ENCODE measurements around the gene PTPRE.

PTPRE gene

DNA sequence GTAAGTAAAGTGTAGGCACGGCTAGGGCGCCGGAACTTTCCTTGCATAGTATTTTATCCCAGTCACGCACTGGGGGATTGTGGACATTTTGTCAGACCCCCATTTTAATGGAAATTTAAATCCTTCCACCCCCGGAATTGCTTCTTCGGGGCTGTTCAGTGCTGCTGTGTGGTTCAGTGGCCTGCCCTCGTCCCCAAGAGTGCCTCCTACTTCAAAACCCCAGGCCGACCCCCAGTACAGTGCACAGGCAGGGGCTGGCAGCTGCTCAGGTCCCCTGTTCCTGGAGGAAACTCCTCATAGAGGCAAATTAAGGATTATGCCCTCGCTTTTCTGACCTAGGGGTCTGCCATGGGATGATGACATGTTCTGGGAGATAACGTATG is 94.5 kb downstream of the PTPRE start:
- no peak for DNase-seq

DNA sequence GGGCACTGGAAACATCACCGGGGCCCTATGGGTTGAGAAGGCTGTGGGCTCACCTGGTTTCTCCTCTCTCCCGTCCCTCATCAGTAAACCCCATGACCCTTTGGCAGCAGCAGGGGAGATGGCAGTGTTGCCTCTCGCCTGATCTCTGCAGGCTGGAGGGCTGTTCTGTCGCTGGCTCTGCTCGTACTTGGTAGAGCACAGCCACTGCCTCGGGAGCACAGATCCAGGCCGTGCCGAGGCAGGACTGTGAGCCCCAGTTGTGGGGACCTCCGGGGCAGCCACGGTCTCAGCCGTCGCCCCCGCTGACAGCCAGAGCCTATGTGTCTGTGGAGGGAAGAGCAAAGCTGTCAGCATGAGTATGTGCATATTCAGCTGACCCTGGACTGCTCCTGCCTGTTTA is 94.9 kb downstream of the PTPRE start:
- no peak for DNase-seq

DNA sequence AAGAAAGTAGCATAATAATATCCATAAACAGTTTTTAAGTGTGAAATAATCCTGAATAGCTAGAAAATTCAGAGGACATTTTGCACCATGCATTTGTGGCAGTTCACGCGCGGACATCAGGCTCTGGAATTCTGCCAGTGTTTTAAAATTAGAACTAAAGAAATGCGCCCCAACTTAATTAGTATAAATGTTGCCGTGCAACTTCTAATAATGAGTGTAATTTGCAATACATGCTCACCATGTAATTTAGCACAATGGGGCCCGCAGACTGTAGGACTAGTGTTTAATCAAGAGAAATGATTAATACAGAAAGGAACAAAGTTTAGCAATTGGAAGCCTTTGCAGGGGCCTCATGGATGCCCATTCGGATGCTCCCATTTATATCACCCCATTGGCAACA is 96.6 kb downstream of the PTPRE start:
- no peak for DNase-seq

DNA sequence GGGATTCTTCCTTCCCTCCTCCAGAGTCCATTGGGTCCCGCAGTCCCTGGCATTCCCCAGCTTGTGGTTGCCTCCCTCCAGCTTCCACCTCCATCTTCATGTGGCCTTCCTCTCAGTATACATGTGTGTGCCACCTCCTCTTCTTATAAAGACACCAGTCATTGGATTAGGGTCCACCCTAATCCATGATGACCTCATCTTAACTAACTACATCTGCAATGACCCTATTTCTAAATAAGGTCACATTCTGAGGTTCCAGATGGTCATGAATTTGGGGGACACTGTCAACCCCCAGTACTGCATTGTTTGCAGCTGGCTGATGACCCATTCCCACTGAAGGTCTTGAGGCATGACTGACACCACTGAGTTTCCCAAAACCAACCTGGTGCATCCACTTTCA is 99.0 kb downstream of the PTPRE start:
- DNase-seq = no peak

DNA sequence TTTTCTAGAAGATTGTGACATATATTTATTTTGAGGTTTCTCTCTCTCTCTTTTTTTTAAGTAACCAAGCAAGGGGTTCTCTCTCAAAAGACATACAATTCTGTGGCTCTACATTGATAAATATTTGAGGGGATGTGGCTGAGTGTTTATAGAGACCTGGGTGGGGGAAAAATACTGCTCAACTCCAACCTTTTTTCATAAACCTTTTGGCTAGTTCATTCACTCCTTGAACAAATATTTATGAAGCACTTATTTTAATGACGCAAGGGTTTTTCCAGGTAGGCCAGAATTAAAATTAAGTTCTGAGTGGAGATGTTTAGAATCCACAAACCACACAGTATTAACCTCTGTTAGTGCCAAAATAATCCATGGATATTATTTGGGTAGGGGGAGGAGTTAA is 100.2 kb downstream of the PTPRE start:
- DNase-seq = no peak

GRCh38 chr10:128007971-128008370 is 101.1 kb downstream of the PTPRE start:
- no peak for DNase-seq

- no peak for DNase-seq
These were observed 101.8 kb downstream of the PTPRE start for GRCh38 chr10:128008521-128009250.

DNA sequence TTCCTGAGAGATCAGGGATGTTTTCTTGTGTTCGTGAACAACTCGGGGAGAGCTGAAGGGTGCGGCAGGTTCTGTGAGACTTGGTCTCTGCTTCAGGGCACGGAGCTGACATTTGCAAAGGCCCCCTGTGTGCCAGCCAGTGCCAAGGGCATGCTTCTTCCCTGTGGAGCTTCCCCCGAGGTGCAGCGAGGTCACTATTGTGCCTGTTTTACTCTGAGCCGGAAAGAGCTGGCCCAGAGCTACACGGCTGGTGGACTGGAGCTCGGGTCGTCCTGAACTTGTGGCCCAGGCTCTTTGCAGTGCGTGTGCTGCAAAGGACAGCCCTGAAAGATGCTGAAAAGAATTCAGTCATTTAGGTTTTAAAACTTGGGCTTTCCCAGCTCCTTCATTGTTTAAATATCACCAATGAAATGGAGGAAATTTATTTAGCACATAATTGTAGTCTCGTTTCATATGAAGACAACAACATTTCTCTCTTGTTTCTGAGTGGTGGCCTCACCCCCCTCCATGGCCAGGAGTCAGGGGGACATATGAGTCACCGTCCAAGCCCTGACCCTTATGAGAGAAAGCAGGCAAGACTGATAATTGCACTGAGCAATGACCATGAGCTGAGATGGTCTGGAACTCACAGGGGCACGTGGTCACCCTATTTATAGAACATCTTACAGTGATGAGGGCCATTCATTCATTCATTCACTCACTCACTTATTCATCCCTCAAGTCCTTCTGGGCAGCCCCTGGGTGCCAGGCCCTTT is 102.6 kb downstream of the PTPRE start:
- no peak for DNase-seq

- DNase-seq = peak; percentile 78
These were observed 104.4 kb downstream of the PTPRE start for GRCh38 chr10:128011059-128011979.

GRCh38 chr10:128013626-128014025 is 106.7 kb downstream of the PTPRE start:
- DNase-seq = no peak

- DNase-seq = no peak
These were observed 107.3 kb downstream of the PTPRE start for GRCh38 chr10:128014236-128014635.

DNA sequence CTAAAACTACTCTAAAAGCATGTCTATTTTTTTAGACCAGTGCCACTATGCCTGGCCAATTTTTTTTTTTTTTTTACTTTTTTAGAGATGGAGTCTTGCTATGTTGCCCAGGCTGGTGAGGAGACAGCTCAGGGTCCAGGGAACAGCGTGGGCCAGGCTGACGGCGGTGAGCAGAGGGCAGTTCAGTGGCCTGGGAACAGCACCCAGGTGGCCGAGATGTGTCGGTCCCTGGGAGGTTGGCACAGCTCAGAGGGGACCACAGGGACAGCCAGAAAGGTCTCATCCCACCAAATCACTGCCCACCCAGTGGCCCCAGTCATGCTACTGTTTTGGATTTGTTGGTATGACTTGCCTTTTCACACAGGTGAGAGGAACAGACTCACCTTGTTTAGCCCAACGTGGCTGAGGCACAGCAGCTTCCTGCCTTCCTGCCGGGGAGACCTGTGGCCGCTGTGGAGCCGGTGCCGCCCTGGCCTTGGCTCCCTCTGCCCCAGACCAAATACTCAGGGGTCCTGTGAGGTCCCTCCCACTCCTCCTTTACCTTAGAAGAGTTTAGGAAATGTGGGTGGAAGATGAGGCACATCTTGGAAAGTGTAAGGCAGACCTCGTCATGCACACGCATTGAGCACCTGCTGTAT is 109.6 kb downstream of the PTPRE start:
- no peak for DNase-seq

GRCh38 chr10:128017822-128018221 is 110.9 kb downstream of the PTPRE start:
- no peak for DNase-seq

DNA sequence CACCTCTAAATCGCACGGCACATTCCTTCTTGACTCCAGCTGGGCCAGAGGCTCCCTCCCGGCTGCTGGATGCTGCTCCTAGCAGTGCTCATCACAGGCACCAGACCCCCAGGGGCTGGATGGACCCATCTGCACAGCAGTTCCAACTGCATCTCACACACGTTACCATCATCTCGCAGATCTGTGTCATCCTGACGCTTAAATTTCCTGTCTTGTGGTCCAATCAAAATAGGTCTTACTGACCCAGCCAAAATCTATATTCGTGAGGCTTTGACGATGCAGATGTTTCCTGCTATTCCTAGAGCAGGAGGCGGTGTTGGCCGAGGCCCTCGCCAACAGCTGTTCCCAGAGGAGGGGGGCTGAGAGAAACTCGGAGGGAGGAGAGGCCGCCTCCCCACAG is 111.3 kb downstream of the PTPRE start:
- no peak for DNase-seq

DNA sequence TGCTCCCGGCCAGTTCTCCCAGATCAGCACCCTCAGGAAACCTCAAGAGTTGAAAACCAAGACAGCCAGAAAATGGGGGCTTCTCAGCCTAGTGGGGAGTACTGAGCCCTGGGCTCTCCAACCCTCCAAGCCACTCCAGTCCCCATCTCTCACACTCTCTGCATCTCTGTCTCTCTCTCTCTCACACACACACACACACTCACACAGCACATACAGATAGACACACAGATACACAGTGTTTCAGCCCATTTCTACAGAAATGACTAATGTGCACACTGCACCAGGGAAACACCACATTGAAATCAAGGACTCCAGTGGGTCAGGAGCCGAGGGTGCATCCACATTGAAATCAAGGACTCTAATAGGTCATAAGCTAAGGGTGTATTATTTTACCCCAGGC is 111.8 kb downstream of the PTPRE start:
- no peak for DNase-seq

DNA sequence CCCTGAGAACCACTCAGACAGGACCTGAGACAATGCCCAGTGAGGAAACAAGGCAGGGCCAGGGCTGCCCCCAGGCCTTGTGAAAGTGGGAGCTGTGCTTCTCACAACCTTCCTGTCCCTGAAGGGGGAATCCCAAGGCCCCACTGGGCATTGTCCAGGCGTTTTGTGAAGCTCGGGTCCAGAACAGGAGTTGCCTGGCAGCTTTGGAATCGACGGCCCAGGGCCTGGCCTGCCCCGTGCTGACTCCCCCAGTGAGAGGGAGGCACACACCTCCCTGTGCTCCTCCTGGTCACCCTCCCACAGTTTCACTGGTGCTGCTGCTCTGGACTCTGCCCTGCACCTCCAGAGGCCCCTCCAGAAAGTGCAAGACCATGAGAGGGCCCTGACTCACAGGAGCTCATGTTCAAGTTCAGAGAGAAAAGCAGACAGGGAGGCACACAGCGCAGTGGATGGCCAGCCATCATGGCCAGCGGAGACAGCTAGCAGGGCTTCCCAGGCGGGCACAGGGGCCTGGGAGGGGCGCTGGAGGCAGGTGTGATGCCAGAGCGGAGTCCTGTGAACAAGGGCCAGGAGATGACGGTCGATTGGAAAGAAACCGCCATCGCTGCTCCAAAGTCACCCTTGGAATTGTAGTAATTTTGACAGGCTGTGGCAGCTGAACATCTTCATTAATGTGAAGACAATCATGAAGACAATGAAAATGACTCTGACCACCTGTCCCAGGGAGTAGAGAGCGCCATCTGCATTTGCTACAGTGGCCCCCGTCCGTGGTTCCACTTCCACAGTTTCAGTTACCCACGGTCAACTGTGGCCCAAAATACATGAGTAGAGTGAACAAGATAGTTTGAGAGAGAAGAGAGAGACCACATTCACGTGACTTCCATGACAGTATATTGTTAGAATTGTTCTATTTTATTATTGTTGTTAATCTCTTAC is 115.6 kb downstream of the PTPRE start:
- DNase-seq = no peak

- DNase-seq = no peak
These were observed 117.5 kb downstream of the PTPRE start for GRCh38 chr10:128024426-128024825.

- no peak for DNase-seq
These were observed 118.5 kb downstream of the PTPRE start for GRCh38 chr10:128025437-128025836.

- DNase-seq = no peak
These were observed 119.0 kb downstream of the PTPRE start for GRCh38 chr10:128025951-128026350.

DNA sequence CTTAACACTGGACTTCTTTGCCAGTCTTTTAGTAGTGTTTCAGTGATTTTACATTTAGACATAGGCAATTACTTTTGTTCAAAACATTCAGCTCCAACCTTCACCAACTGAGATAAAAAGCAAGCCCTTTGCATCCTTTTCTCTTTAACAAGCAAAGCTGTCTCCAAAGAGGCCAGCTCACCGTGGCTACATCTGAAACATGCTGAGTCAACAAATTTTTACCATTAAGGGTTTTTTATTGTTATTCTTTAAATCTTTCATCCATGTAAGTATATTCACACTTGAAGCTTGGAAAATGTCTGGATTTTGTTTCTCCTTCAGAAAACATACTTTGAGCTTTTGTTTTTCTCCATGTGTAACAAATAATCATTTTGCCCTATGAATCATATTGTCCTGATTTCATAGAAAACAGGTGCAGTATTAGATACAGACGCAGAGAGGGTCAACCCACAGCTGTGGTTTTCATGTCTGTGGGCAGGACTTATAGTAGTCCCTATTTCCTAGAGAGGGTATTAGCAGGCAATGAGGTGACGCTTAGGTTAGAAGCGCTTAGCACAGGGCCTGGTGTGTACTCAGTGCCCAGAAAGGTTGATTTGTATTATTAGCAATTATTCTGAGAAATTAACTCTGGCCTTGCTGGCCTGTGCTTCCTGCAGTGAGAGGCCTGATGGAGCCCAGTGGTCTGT is 119.9 kb downstream of the PTPRE start:
- DNase-seq = no peak

- no peak for DNase-seq
These were observed 120.4 kb downstream of the PTPRE start for GRCh38 chr10:128027306-128027705.

Measured in right kidney (tissue), 1 donor.